Endothelial cell of umbilical vein (primary cell): Measurements from ENCODE around the gene INTS2.

ENCODE experiments used
- EZH2 ChIP-seq: IDR thresholded peaks from 2 replicates; pipeline ENCODE4 v1.6.1; 2012; ENCODE audit warnings: borderline replicate concordance, low read depth, mild to moderate bottlenecking, moderate library complexity, low read length, inconsistent platforms; ENCODE audit not compliant: severe bottlenecking
- GATA2 ChIP-seq: IDR thresholded peaks from 2 replicates; pipeline ENCODE4 v1.7.0; 2011; ENCODE audit warnings: low read depth, mild to moderate bottlenecking, moderate library complexity, mixed read lengths, low read length; ENCODE audit not compliant: insufficient read length, insufficient read depth
- POLR2A ChIP-seq: IDR thresholded peaks from 2 replicates; pipeline ENCODE4 v1.6.1; 2012; ENCODE audit warnings: low read depth, mild to moderate bottlenecking, control low read depth, low read length
- TF ChIP-seq, protein P1 (sequence below): IDR thresholded peaks from 2 replicates; pipeline ENCODE4 v1.6.1; 2011; ENCODE audit not compliant: insufficient read depth, insufficient read length
- TF ChIP-seq, protein P2 (sequence below), 2 donors: IDR thresholded peaks; 1 replicate in 1 of 2; 2 replicates in 1 of 2; pipeline ENCODE4 v1.5.1; 2011; ENCODE audit warnings: low read length in 2 of 2, mild to moderate bottlenecking in 2 of 2, moderate library complexity in 2 of 2, control low read depth in 1 of 2, inconsistent platforms in 1 of 2, low read depth in 1 of 2; ENCODE audit not compliant: insufficient read depth in 1 of 2; ENCODE audit errors: extremely low read depth in 1 of 2

DNA sequence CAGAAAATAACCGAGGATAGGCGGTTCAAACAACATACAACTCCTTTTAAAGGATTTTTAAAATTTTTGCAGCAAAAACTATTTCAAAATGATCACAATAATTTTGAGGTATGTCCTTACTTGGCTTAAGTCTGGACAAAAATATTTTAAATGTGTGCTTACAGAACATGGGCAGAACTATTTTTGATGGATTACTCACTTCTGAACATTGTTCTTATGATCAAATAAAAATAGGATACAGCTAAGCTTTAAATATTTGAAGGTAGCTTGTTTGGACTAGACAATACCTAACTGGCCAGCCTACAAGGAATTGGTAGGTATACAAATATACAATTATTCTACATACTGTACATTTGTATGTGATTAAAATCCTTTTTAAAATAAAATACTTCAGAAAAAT, 14.3 kb upstream of the INTS2 start:
- TF ChIP-seq, protein P1, sequence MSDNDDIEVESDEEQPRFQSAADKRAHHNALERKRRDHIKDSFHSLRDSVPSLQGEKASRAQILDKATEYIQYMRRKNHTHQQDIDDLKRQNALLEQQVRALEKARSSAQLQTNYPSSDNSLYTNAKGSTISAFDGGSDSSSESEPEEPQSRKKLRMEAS, result no peak
- TF ChIP-seq, protein P2, sequence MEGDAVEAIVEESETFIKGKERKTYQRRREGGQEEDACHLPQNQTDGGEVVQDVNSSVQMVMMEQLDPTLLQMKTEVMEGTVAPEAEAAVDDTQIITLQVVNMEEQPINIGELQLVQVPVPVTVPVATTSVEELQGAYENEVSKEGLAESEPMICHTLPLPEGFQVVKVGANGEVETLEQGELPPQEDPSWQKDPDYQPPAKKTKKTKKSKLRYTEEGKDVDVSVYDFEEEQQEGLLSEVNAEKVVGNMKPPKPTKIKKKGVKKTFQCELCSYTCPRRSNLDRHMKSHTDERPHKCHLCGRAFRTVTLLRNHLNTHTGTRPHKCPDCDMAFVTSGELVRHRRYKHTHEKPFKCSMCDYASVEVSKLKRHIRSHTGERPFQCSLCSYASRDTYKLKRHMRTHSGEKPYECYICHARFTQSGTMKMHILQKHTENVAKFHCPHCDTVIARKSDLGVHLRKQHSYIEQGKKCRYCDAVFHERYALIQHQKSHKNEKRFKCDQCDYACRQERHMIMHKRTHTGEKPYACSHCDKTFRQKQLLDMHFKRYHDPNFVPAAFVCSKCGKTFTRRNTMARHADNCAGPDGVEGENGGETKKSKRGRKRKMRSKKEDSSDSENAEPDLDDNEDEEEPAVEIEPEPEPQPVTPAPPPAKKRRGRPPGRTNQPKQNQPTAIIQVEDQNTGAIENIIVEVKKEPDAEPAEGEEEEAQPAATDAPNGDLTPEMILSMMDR (IDR thresholded peaks at IDR 0.05; ENCODE audit: extremely low read depth in 1 of 2, insufficient read depth in 1 of 2, low read depth in 1 of 2, low read length in 2 of 2), result no peak
- no peak for TF ChIP-seq EZH2
- no peak for TF ChIP-seq POLR2A
- TF ChIP-seq GATA2, result no peak
